Activated naive CD8-positive, alpha-beta T cell (primary cell): Measurements from ENCODE around the gene PXT1.

Source experiments
- H3K27ac Mint-ChIP-seq: one replicate; pipeline ENCODE4 v1.8.0; 2021; ENCODE audit warnings: mixed read lengths
- H3K27me3 Mint-ChIP-seq: one replicate; pipeline ENCODE4 v1.8.0; 2021; ENCODE audit warnings: mixed read lengths
- H3K36me3 Mint-ChIP-seq: one replicate; pipeline ENCODE4 v1.8.0; 2021; ENCODE audit warnings: mixed read lengths
- H3K4me1 Mint-ChIP-seq: one replicate; pipeline ENCODE4 v1.8.0; 2021; ENCODE audit warnings: low read depth, mixed read lengths
- H3K4me3 Mint-ChIP-seq: one replicate; pipeline ENCODE4 v1.8.0; 2021; ENCODE audit warnings: mild to moderate bottlenecking, mixed read lengths
- H3K9me3 Mint-ChIP-seq: one replicate; pipeline ENCODE4 v1.8.0; 2021; ENCODE audit warnings: low read depth, mixed read lengths

The PXT1 gene

DNA sequence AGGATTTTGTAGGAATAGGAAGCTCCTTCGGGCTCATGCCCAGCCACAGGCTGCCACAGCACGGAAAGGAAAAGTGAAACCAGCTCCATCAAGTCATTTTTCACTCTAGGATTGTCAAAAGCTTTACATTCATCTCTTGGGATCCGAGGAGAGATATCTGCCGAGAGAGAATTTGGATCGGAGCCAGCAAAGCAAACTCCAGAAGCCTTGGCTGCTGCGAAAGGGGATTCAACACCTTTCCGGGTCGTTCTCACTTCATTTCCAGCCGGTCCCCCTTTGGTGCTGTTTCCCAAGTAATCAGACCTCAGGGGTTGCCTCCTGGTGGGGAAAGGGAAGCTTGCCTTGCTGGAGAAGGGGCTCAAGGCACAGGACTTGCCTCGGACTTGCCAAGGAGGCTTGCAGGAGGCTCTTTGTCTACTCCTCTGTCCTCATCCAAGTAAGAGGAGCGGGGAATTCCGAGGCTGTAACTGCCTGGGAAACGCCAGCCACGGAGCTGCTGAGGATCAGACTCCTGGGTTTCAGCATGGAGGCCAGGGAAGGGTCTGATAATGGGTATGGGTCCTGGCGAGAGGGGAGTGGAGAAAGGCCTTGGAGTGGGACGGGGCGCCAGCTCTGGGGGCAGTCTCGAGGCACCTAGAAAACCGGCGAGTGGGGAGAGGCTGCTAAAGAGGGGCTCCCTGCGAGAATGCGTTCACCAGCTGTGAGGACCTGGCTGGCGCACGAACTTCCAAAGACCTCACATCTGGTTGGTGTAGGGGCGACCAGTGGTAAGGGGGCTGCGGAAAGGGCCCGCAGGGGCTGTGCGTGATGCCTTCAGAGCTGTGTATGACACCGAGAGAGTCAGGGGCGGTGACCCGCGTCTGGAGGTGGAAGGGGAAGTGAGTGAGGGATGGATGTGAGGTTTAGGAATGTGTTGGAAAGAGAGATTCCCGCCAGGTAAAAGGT lies 55.9 kb downstream of the PXT1 start:
- H3K4me1 Mint-ChIP-seq: peaks cover 25% of the 10 kb centered on the region
- H3K27me3 Mint-ChIP-seq: peaks cover 14% of the 10 kb centered on the region
- H3K9me3 Mint-ChIP-seq: no peaks in the 10 kb centered on the region
- H3K27ac Mint-ChIP-seq: peak overlapping the region; percentile 83
- peak overlapping the region; percentile 87 for H3K4me3 Mint-ChIP-seq
- no peaks in the 10 kb centered on the region for H3K36me3 Mint-ChIP-seq

DNA sequence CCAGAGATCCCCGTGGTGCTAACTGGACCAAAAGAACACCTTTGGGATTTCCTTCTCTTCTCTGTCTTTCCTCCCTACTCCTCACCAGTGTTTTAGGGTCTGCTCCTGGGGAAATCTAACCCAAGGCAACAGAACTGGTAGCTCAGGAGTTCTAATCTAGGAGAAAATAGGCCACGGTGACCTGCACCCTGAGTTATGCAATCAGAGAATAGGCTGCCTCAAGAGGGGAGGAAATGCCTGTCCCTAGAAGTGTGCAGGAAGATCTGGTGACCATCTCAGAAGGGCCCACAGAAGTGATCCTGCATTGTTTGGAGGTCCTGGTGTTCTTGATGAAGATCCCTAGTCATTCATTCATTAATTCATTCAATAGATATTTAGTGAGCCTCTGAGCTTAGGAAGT lies 58.6 kb downstream of the PXT1 start:
- no peak overlapping the region for H3K27ac Mint-ChIP-seq
- no peak overlapping the region for H3K4me3 Mint-ChIP-seq
- no peaks in the 10 kb centered on the region for H3K36me3 Mint-ChIP-seq
- no peaks in the 10 kb centered on the region for H3K9me3 Mint-ChIP-seq
- peaks cover 14% of the 10 kb centered on the region for H3K27me3 Mint-ChIP-seq
- peaks cover 25% of the 10 kb centered on the region for H3K4me1 Mint-ChIP-seq

- Mint-ChIP-seq H3K9me3 (no peaks in the 10 kb centered on the region), H3K36me3 (no peaks in the 10 kb centered on the region), H3K27me3 (peaks cover 13% of the 10 kb centered on the region), H3K4me3 (no peak overlapping the region), H3K4me1 (peaks cover 25% of the 10 kb centered on the region), H3K27ac (no peak overlapping the region)
Measured at GRCh38 chr6:36383606-36384005, 59.0 kb downstream of the PXT1 start.

GRCh38 chr6:36382976-36383375 lies 59.7 kb downstream of the PXT1 start:
- Mint-ChIP-seq H3K36me3 (no peaks in the 10 kb centered on the region), H3K9me3 (no peaks in the 10 kb centered on the region), H3K4me3 (no peak overlapping the region), H3K4me1 (peaks cover 21% of the 10 kb centered on the region), H3K27me3 (peaks cover 9% of the 10 kb centered on the region), H3K27ac (no peak overlapping the region)

- Mint-ChIP-seq H3K4me1 (peaks cover 11% of the 10 kb centered on the region), H3K36me3 (no peaks in the 10 kb centered on the region), H3K27me3 (peaks cover 6% of the 10 kb centered on the region), H3K9me3 (no peaks in the 10 kb centered on the region), H3K27ac (no peak overlapping the region), H3K4me3 (no peak overlapping the region)
Measured at GRCh38 chr6:36381502-36382389, 60.9 kb downstream of the PXT1 start.

GRCh38 chr6:36380166-36380565 lies 62.5 kb downstream of the PXT1 start:
- H3K4me1 Mint-ChIP-seq: no peaks in the 10 kb centered on the region
- H3K4me3 Mint-ChIP-seq: no peak overlapping the region
- H3K9me3 Mint-ChIP-seq: no peaks in the 10 kb centered on the region
- H3K36me3 Mint-ChIP-seq: no peaks in the 10 kb centered on the region
- H3K27ac Mint-ChIP-seq: no peak overlapping the region
- no peaks in the 10 kb centered on the region for H3K27me3 Mint-ChIP-seq

- H3K9me3 Mint-ChIP-seq: no peaks in the 10 kb centered on the region
- H3K4me3 Mint-ChIP-seq: no peak overlapping the region
- no peaks in the 10 kb centered on the region for H3K4me1 Mint-ChIP-seq
- H3K27me3 Mint-ChIP-seq: no peaks in the 10 kb centered on the region
- H3K36me3 Mint-ChIP-seq: no peaks in the 10 kb centered on the region
- H3K27ac Mint-ChIP-seq: no peak overlapping the region
Measured at GRCh38 chr6:36378936-36379335, 63.7 kb downstream of the PXT1 start.

DNA sequence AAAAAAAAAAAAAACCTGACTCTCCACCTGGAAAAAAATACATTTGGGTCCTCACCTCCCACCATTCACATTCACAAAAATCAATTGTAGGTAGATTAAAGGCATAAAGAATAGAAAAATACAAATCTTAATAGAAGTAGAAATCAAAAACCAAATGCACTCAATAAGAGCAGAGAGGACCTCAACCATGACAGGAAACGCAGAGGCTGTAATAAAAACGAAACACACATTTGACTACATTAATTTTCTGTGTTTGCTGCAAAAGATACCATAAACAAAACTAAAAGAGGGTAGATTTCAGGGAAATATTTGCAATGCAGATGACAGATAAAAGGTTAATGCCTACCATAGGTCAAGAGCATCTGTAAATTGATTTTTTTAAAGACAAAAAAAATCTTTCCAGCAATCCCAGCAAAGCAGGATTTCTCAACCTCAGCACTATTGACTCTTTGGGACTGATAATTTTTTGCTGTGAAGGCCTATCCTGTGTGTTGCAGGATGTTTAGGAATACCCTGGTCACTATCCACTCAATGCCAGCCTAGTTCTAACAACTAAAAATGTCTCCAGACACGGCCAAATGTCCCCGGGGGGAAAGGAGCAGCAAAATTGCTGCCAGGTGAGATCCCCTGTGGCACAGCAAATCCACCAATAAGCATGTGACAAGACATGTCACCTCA lies 64.3 kb downstream of the PXT1 start:
- Mint-ChIP-seq H3K27ac (no peak overlapping the region), H3K36me3 (no peaks in the 10 kb centered on the region), H3K9me3 (no peaks in the 10 kb centered on the region), H3K4me1 (no peaks in the 10 kb centered on the region), H3K4me3 (no peak overlapping the region), H3K27me3 (no peaks in the 10 kb centered on the region)

DNA sequence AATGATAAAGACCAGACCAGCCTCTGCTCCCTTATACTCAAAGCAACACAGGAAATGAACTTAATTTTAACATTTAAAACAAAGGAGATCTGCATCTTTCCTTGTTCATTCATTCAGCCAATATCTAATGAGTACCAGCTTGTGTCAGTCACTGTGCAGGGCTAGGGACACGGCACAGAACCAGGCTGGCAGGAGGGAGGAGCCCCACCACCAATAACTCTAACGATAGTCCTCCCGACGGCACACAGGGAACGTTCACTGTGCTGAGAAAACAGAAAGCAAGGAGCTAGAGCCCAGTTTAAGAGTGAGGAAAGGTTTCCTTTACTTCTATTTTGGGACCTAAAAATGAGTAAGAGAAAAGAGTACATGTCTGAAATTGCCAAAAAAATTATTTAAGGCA lies 65.1 kb downstream of the PXT1 start:
- Mint-ChIP-seq H3K4me3 (no peak overlapping the region), H3K27ac (no peak overlapping the region), H3K9me3 (no peaks in the 10 kb centered on the region), H3K4me1 (no peaks in the 10 kb centered on the region), H3K36me3 (no peaks in the 10 kb centered on the region), H3K27me3 (peaks cover 1% of the 10 kb centered on the region)

GRCh38 chr6:36376742-36377141 lies 65.9 kb downstream of the PXT1 start:
- Mint-ChIP-seq H3K4me3 (no peak overlapping the region), H3K4me1 (no peaks in the 10 kb centered on the region), H3K27me3 (peaks cover 2% of the 10 kb centered on the region), H3K36me3 (no peaks in the 10 kb centered on the region), H3K27ac (no peak overlapping the region), H3K9me3 (no peaks in the 10 kb centered on the region)

GRCh38 chr6:36376183-36376582 lies 66.5 kb downstream of the PXT1 start:
- no peaks in the 10 kb centered on the region for H3K4me1 Mint-ChIP-seq
- H3K27ac Mint-ChIP-seq: no peak overlapping the region
- no peak overlapping the region for H3K4me3 Mint-ChIP-seq
- peaks cover 2% of the 10 kb centered on the region for H3K27me3 Mint-ChIP-seq
- no peaks in the 10 kb centered on the region for H3K9me3 Mint-ChIP-seq
- H3K36me3 Mint-ChIP-seq: no peaks in the 10 kb centered on the region

GRCh38 chr6:36375644-36376155 lies 67.0 kb downstream of the PXT1 start:
- Mint-ChIP-seq H3K36me3 (no peaks in the 10 kb centered on the region), H3K27me3 (peaks cover 2% of the 10 kb centered on the region), H3K4me3 (no peak overlapping the region), H3K4me1 (no peaks in the 10 kb centered on the region), H3K27ac (no peak overlapping the region), H3K9me3 (no peaks in the 10 kb centered on the region)

DNA sequence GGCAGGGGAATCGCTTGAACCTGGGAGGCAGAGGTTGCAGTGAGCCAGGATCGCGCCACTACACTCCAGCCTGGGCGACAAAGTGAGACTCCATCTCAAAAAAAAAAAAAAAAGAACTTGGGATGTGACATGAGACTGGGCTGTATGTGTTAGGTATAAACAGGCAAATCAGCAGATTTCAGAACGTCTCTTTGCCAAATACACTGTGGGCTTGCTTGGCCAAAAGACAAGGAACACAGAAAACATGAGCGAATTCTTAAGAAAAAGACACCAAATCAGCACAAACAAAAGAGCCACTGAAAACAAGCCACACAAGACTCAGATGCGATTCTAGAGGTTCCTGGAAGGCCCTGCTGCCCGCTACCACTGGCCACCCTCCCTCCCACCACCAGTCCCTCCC lies 67.7 kb downstream of the PXT1 start:
- H3K4me3 Mint-ChIP-seq: no peak overlapping the region
- no peaks in the 10 kb centered on the region for H3K4me1 Mint-ChIP-seq
- H3K27me3 Mint-ChIP-seq: peaks cover 2% of the 10 kb centered on the region
- H3K27ac Mint-ChIP-seq: no peak overlapping the region
- no peaks in the 10 kb centered on the region for H3K36me3 Mint-ChIP-seq
- no peaks in the 10 kb centered on the region for H3K9me3 Mint-ChIP-seq

- H3K9me3 Mint-ChIP-seq: no peaks in the 10 kb centered on the region
- H3K4me3 Mint-ChIP-seq: no peak overlapping the region
- no peaks in the 10 kb centered on the region for H3K4me1 Mint-ChIP-seq
- H3K27me3 Mint-ChIP-seq: peaks cover 2% of the 10 kb centered on the region
- no peaks in the 10 kb centered on the region for H3K36me3 Mint-ChIP-seq
- H3K27ac Mint-ChIP-seq: no peak overlapping the region
Measured at GRCh38 chr6:36374194-36374593, 68.5 kb downstream of the PXT1 start.
